ENCODE results near the gene PBX1. TPM values are rescaled to one million over a fixed set of nuclear protein-coding genes. Genes with fewer than 3 reads are reported as not detected.

Gene PBX1
- total and polyA plus RNA-seq, 2 of the 4 experiments (the other 2 are of a cell fraction) = 13.9 to 17.9 TPM

DNA sequence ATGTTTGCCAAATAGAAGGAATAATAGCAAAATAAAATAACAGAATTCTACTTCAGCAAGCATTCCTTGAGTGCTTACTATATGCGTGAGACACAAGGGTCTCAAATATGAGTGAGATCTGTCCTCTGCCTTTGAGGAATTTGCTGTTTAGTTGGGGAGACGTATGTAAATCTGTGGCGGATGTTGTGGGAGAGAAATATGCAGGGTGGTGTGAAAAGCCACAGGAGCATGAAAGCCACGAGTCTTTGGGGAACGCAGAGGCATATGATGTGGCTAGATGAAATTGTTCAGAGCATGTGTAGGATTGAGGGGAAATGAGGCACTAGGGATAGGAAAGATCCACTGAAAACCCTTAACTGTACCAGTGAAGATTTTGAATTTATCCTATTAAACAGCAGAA is 244.4 kb downstream of the PBX1 start:
- Histone ChIP-seq H3K56ac (ENCODE audit: extremely low read depth, insufficient read depth, low read length) (no peak overlapping the region), H2BK5ac (ENCODE audit: low read depth, low read length, poor library complexity, severe bottlenecking) (no peak overlapping the region), H3K14ac (replicated peaks; ENCODE audit: low read depth, low read length) (no peak overlapping the region), H3K4me3 (ENCODE audit: insufficient read depth, low read depth, low read length) (no peak overlapping the region), H3K9me1 (ENCODE audit: insufficient read depth, low read length) (no peaks in the 10 kb centered on the region), H3K36me3 (ENCODE audit: control insufficient read depth, insufficient read depth, low read length) (peaks cover 22% of the 10 kb centered on the region), H2BK15ac (ENCODE audit: low read depth, low read length) (no peak overlapping the region), H2AK9ac (replicated peaks; ENCODE audit: low read depth, low read length, poor library complexity) (no peak overlapping the region), H2AFZ (replicated peaks; ENCODE audit: low read length, poor library complexity) (no peak overlapping the region), H3K4ac (ENCODE audit: low read depth, low read length) (no peak overlapping the region), H3K18ac (ENCODE audit: low read depth, low read length) (no peak overlapping the region), H2BK20ac (ENCODE audit: low read depth, low read length) (no peak overlapping the region), H3K9me3 (ENCODE audit: control insufficient read depth, insufficient read depth, low read length) (no peaks in the 10 kb centered on the region), H4K8ac (ENCODE audit: low read depth in 2 of 2, low read length in 2 of 2) (no peak overlapping the region), H2BK120ac (ENCODE audit: low read depth, low read length) (no peak overlapping the region), H3K9ac (ENCODE audit: low read depth, low read length) (no peak overlapping the region), H3K27me3 (ENCODE audit: control insufficient read depth, insufficient read depth, low read length) (no peaks in the 10 kb centered on the region), H3K79me1 (ENCODE audit: low read depth in 1 of 2, low read length in 2 of 2) (no peaks in the 10 kb centered on the region), H3K27ac (ENCODE audit: insufficient read depth, low read length) (no peak overlapping the region), H4K20me1 (ENCODE audit: insufficient read depth, low read length) (no peaks in the 10 kb centered on the region), H2AK5ac (ENCODE audit: low read depth, low read length) (no peak overlapping the region), H4K5ac (ENCODE audit: low read depth, low read length) (no peak overlapping the region), H3K4me2 (ENCODE audit: low read depth, low read length) (no peak overlapping the region), H3K4me1 (ENCODE audit: control insufficient read depth, insufficient read depth, low read length) (peaks cover 2% of the 10 kb centered on the region; the same call in 1 of the 2 replicates), H4K91ac (ENCODE audit: insufficient read depth, low read depth, low read length) (no peak overlapping the region), H3K23ac (ENCODE audit: low read depth, low read length) (no peak overlapping the region)
- intact Hi-C loops (cut with micrococcal nuclease) (no loop called here), dilution Hi-C loops (cut with HindIII; ENCODE audit: low sequenced_read_pairs, unreplicated experiment) (no loop called here), in situ Hi-C loops (cut with MboI; ENCODE audit: low sequenced_read_pairs) (no loop called here)
- WGBS, 2 experiments (ENCODE audit: extremely low coverage in 2 of 2, insufficient read length in 1 of 2) = no CpG with 5 or more reads among the region's 5 CpGs
- BruUV-seq (replicated peaks) = no TSS peak
- TF ChIP-seq BHLHE40 (IDR thresholded peaks at IDR 0.05; ENCODE audit: low read depth, low read length) = no peak
- TF ChIP-seq RFX5 (IDR thresholded peaks at IDR 0.05; ENCODE audit: low read depth, low read length) = no peak
- TF ChIP-seq POLR2A (IDR thresholded peaks at IDR 0.05; ENCODE audit: low read depth, low read length) = no peak
- TF ChIP-seq, protein P1, sequence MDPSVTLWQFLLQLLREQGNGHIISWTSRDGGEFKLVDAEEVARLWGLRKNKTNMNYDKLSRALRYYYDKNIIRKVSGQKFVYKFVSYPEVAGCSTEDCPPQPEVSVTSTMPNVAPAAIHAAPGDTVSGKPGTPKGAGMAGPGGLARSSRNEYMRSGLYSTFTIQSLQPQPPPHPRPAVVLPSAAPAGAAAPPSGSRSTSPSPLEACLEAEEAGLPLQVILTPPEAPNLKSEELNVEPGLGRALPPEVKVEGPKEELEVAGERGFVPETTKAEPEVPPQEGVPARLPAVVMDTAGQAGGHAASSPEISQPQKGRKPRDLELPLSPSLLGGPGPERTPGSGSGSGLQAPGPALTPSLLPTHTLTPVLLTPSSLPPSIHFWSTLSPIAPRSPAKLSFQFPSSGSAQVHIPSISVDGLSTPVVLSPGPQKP (IDR thresholded peaks at IDR 0.05; ENCODE audit: borderline replicate concordance, low read depth, low read length) = no peak
- TF ChIP-seq RAD21 (IDR thresholded peaks at IDR 0.05; ENCODE audit: low read length) = no peak
- TF ChIP-seq CEBPB (IDR thresholded peaks at IDR 0.05; ENCODE audit: low read depth, low read length) = no peak
- TF ChIP-seq, protein P2, sequence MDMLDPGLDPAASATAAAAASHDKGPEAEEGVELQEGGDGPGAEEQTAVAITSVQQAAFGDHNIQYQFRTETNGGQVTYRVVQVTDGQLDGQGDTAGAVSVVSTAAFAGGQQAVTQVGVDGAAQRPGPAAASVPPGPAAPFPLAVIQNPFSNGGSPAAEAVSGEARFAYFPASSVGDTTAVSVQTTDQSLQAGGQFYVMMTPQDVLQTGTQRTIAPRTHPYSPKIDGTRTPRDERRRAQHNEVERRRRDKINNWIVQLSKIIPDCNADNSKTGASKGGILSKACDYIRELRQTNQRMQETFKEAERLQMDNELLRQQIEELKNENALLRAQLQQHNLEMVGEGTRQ (IDR thresholded peaks at IDR 0.05; ENCODE audit: low read depth, low read length) = no peak
- no peak for TF ChIP-seq RCOR1 (IDR thresholded peaks at IDR 0.05; ENCODE audit: insufficient replicate concordance, low read length)
- TF ChIP-seq NFE2L2 (IDR thresholded peaks at IDR 0.05; ENCODE audit: low read depth, low read length) = no peak
- TF ChIP-seq MAZ (IDR thresholded peaks at IDR 0.05; ENCODE audit: borderline replicate concordance, low read depth, low read length) = no peak
- no peak for TF ChIP-seq MAFK (IDR thresholded peaks at IDR 0.05; ENCODE audit: low read depth, low read length)
- TF ChIP-seq CHD1 (IDR thresholded peaks at IDR 0.05; ENCODE audit: low read depth, low read length) = no peak
- TF ChIP-seq, protein P3, sequence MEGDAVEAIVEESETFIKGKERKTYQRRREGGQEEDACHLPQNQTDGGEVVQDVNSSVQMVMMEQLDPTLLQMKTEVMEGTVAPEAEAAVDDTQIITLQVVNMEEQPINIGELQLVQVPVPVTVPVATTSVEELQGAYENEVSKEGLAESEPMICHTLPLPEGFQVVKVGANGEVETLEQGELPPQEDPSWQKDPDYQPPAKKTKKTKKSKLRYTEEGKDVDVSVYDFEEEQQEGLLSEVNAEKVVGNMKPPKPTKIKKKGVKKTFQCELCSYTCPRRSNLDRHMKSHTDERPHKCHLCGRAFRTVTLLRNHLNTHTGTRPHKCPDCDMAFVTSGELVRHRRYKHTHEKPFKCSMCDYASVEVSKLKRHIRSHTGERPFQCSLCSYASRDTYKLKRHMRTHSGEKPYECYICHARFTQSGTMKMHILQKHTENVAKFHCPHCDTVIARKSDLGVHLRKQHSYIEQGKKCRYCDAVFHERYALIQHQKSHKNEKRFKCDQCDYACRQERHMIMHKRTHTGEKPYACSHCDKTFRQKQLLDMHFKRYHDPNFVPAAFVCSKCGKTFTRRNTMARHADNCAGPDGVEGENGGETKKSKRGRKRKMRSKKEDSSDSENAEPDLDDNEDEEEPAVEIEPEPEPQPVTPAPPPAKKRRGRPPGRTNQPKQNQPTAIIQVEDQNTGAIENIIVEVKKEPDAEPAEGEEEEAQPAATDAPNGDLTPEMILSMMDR (conservative IDR thresholded peaks at IDR 0.05; ENCODE audit: low read depth, low read length) = no peak
- TF ChIP-seq MXI1 (IDR thresholded peaks at IDR 0.05; ENCODE audit: borderline replicate concordance, low read depth, low read length) = no peak
- no peak for TF ChIP-seq SMC3 (IDR thresholded peaks at IDR 0.05; ENCODE audit: low read depth, low read length)
- TF ChIP-seq FOS (IDR thresholded peaks at IDR 0.05; ENCODE audit: low read depth, low read length) = no peak
- ChIA-PET CTCF (interaction anchor here (1.3 kb wide), 1 partner anchor 9 kb away, joined by 4 read pairs; no protein-coding TSS in a partner anchor), POLR2A (ENCODE audit: unreplicated experiment) (no interaction called here)
- DNase-seq (no peak), ATAC-seq (ENCODE audit: low read depth) (no peak)
